ENCODE data around the gene PCDHAC1. TPM values are rescaled to one million over a fixed set of nuclear protein-coding genes. Genes with fewer than 3 reads are reported as not detected.

Gene PCDHAC1
- polyA plus RNA-seq, 1 of the 3 experiments (the other 2 are of a cell fraction): 0.08 TPM

DNA sequence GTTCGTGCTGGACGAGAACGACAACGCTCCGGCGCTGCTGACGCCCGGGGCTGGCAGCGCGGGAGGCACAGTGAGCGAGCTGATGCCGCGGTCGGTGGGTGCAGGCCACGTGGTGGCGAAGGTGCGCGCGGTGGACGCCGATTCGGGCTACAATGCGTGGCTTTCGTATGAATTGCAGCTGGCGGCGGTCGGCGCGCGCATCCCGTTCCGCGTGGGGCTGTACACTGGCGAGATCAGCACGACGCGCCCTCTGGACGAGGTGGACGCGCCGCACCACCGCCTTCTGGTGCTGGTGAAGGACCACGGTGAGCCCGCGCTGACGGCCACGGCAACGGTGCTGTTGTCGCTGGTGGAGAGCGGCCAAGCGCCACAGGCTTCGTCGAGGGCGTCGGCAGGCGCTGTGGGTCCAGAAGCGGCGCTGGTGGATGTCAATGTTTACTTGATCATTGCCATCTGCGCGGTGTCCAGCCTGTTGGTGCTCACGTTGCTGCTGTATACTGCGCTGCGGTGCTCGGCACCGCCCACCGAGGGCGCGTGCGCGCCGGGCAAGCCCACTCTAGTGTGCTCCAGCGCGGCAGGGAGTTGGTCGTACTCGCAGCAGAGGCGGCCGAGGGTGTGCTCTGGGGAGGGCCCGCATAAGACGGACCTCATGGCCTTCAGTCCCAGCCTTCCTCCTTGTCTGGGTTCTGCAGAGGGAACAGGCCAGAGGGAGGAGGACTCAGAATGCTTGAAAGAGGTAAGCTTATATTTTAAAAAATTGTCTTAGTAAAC, 42.0 kb upstream of the PCDHAC1 start:
- DNase-seq: peak; percentile 6
- Histone ChIP-seq H3K79me2 (ENCODE audit: insufficient read depth) (no peaks in the 10 kb centered on the region), H3K27me3 (ENCODE audit: insufficient read depth) (no peaks in the 10 kb centered on the region), H3K9me2 (no peaks in the 10 kb centered on the region), H2AFZ (ENCODE audit: low read depth) (no peak overlapping the region), H3K9me3 (no peaks in the 10 kb centered on the region; the same call in 1 of the 2 replicates), H3K27ac (ENCODE audit: low read depth in 2 of 2, low read length in 1 of 2) (no peak overlapping the region), H3F3A (replicated peaks; ENCODE audit: insufficient read depth) (no peaks in the 10 kb centered on the region), H3K4me3 (ENCODE audit: low read depth in 2 of 2, low read length in 1 of 2) (no peak overlapping the region), H3K4me1 (ENCODE audit: control insufficient read depth in 1 of 2, insufficient read depth in 2 of 2, low read depth in 1 of 2, low read length in 1 of 2) (no peaks in the 10 kb centered on the region), H3K9ac (no peak overlapping the region), H3K36me3 (replicated peaks in 1 of 2; ENCODE audit: control insufficient read depth in 1 of 2, insufficient read depth in 2 of 2, low read length in 1 of 2) (no peaks in the 10 kb centered on the region), H4K20me1 (ENCODE audit: insufficient read depth) (no peaks in the 10 kb centered on the region), H3K4me2 (no peak overlapping the region)
- ChIA-PET POLR2A (no interaction called here), CTCF (interaction anchor here (1.4 kb wide), 1 partner anchor 8 kb away, joined by 4 read pairs; no protein-coding TSS in a partner anchor)
- WGBS (ENCODE audit: low lambda C conversion rate): 89% methylated on average over 61 of the region's 79 CpGs
- TF ChIP-seq NFIC (IDR thresholded peaks at IDR 0.05; ENCODE audit: borderline replicate concordance) (no peak), USF2 (IDR thresholded peaks at IDR 0.05; ENCODE audit: borderline replicate concordance, low read depth, low read length) (no peak), POLR2AphosphoS5 (IDR thresholded peaks at IDR 0.05; ENCODE audit: low read depth, low read length) (no peak), SMC3 (IDR thresholded peaks at IDR 0.05; ENCODE audit: low read depth, low read length) (no peak), TEAD4 (IDR thresholded peaks at IDR 0.05; ENCODE audit: borderline replicate concordance, insufficient read depth) (no peak), GATA2 (CRISPR knock-in tag; IDR thresholded peaks at IDR 0.05) (no peak), GABPA (IDR thresholded peaks at IDR 0.05; ENCODE audit: low read depth) (no peak), TCF12 (IDR thresholded peaks at IDR 0.05) (no peak), RXRA (IDR thresholded peaks at IDR 0.05; ENCODE audit: borderline replicate concordance, low read depth) (no peak), RAD21 (IDR thresholded peaks at IDR 0.05; ENCODE audit: low read length) (no peak), CHD2 (IDR thresholded peaks at IDR 0.05; ENCODE audit: low read length, partially characterized antibody) (no peak), EZH2phosphoT487 (IDR thresholded peaks at IDR 0.05; ENCODE audit: borderline replicate concordance, low read depth) (no peak), RCOR1 (IDR thresholded peaks at IDR 0.05; ENCODE audit: low read length) (no peak)
- TF ChIP-seq, protein P1, sequence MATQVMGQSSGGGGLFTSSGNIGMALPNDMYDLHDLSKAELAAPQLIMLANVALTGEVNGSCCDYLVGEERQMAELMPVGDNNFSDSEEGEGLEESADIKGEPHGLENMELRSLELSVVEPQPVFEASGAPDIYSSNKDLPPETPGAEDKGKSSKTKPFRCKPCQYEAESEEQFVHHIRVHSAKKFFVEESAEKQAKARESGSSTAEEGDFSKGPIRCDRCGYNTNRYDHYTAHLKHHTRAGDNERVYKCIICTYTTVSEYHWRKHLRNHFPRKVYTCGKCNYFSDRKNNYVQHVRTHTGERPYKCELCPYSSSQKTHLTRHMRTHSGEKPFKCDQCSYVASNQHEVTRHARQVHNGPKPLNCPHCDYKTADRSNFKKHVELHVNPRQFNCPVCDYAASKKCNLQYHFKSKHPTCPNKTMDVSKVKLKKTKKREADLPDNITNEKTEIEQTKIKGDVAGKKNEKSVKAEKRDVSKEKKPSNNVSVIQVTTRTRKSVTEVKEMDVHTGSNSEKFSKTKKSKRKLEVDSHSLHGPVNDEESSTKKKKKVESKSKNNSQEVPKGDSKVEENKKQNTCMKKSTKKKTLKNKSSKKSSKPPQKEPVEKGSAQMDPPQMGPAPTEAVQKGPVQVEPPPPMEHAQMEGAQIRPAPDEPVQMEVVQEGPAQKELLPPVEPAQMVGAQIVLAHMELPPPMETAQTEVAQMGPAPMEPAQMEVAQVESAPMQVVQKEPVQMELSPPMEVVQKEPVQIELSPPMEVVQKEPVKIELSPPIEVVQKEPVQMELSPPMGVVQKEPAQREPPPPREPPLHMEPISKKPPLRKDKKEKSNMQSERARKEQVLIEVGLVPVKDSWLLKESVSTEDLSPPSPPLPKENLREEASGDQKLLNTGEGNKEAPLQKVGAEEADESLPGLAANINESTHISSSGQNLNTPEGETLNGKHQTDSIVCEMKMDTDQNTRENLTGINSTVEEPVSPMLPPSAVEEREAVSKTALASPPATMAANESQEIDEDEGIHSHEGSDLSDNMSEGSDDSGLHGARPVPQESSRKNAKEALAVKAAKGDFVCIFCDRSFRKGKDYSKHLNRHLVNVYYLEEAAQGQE (IDR thresholded peaks at IDR 0.05; ENCODE audit: low read depth, low read length): no peak
